Right lobe of liver (tissue), 4 donors: ENCODE measurements around the gene LCMT1.

Experiments used
- CTCF ChIP-seq, 4 donors: fragments of 200-600 bp in 3 of 4; fragments of 450-650 bp in 1 of 4; IDR thresholded peaks; one replicate each; pipeline versions ENCODE4 v1.5.1 to v1.8.0; 2016 to 2022; ENCODE audit warnings: antibody characterized with exemption in 4 of 4, mild to moderate bottlenecking in 2 of 4
- POLR2A ChIP-seq: fragments of 450-650 bp; IDR thresholded peaks from one replicate; pipeline ENCODE4 v1.6.1; 2017; ENCODE audit warnings: antibody characterized with exemption, mild to moderate bottlenecking
- donor health status: DM: no; HTN: no; CAD: no.
- donor health status: DM: no; HTN: no; CAD: no.
- donor health status: DM: no; HTN: yes; CAD: no.

GRCh38 chr16:25199457-25199856, 87.9 kb downstream of the LCMT1 start:
- TF ChIP-seq CTCF (IDR thresholded peaks at IDR 0.05) (no peak), POLR2A (no peak)
